ENCODE results near the gene NCS1. TPM values are rescaled to one million over a fixed set of nuclear protein-coding genes. Genes with fewer than 3 reads are reported as not detected.

Gene NCS1
- total RNA-seq, 4 donors from 2014 or later: 100 to 206 (median 122) TPM

- Histone ChIP-seq H3K4me3 (no peak overlapping the region), H3K4me1 (peaks cover 27 to 36% (median 30%) of the 10 kb centered on the region in 4 donors), H3K9me3 (no peaks in the 10 kb centered on the region), H3K27me3 (no peaks in the 10 kb centered on the region), H3K36me3 (no peaks in the 10 kb centered on the region), H3K27ac (replicated peaks in 1 of 4) (peak overlapping the region in 1 of 4 donors; percentile 22)
- no peak for DNase-seq (ENCODE audit: extremely low spot score)
- WGBS: 21% methylated on average over 14 of the region's 14 CpGs
- TF ChIP-seq POLR2AphosphoS5 (IDR thresholded peaks at IDR 0.05) (peak in 1 of 2 donors; percentile 12), EP300 (IDR thresholded peaks at IDR 0.05) (no peak)
- intact Hi-C loops (cut with DNase I): no loop called here
These were observed 28.2 kb upstream of the NCS1 start for GRCh38 chr9:130143958-130144366.

- H3K9me3 ChIP-seq: no peaks in the 10 kb centered on the region
- DNase-seq (ENCODE audit: extremely low spot score): no peak
- peaks cover 20 to 29% (median 23%) of the 10 kb centered on the region in 4 donors for H3K4me1 ChIP-seq
- H3K27me3 ChIP-seq: no peaks in the 10 kb centered on the region
- TF ChIP-seq POLR2AphosphoS5 (IDR thresholded peaks at IDR 0.05) (no peak), CTCF (IDR thresholded peaks at IDR 0.05) (no peak), EP300 (IDR thresholded peaks at IDR 0.05) (no peak), POLR2A (IDR thresholded peaks at IDR 0.05; ENCODE audit: low read depth) (no peak)
- intact Hi-C loops (cut with DNase I): no loop called here
- H3K27ac ChIP-seq (replicated peaks in 1 of 4): no peak overlapping the region
- WGBS: 76% methylated on average over 5 of the region's 5 CpGs
- no peaks in the 10 kb centered on the region for H3K36me3 ChIP-seq
- no peak overlapping the region for H3K4me3 ChIP-seq
These were observed 27.5 kb upstream of the NCS1 start for GRCh38 chr9:130144703-130145102.

GRCh38 chr9:130145658-130146057 lies 26.5 kb upstream of the NCS1 start:
- no peak overlapping the region for H3K27ac ChIP-seq (replicated peaks in 1 of 4)
- no peaks in the 10 kb centered on the region for H3K36me3 ChIP-seq
- no peak for DNase-seq (ENCODE audit: extremely low spot score)
- 65% methylated on average over 1 of the region's 1 CpG for WGBS
- H3K27me3 ChIP-seq: no peaks in the 10 kb centered on the region
- intact Hi-C loops (cut with DNase I): no loop called here
- no peak for TF ChIP-seq CTCF (IDR thresholded peaks at IDR 0.05)
- no peak for TF ChIP-seq POLR2A (IDR thresholded peaks at IDR 0.05; ENCODE audit: low read depth)
- no peak for TF ChIP-seq EP300 (IDR thresholded peaks at IDR 0.05)
- TF ChIP-seq POLR2AphosphoS5 (IDR thresholded peaks at IDR 0.05): no peak
- no peaks in the 10 kb centered on the region for H3K9me3 ChIP-seq
- H3K4me3 ChIP-seq: no peak overlapping the region
- peaks cover 10 to 19% (median 16%) of the 10 kb centered on the region in 4 donors for H3K4me1 ChIP-seq

- Histone ChIP-seq H3K27me3 (no peaks in the 10 kb centered on the region), H3K9me3 (no peaks in the 10 kb centered on the region), H3K4me1 (peaks cover 10 to 17% (median 15%) of the 10 kb centered on the region in 4 donors), H3K36me3 (no peaks in the 10 kb centered on the region), H3K4me3 (no peak overlapping the region), H3K27ac (replicated peaks in 1 of 4) (no peak overlapping the region)
- TF ChIP-seq EP300 (IDR thresholded peaks at IDR 0.05) (no peak), CTCF (IDR thresholded peaks at IDR 0.05) (no peak), POLR2AphosphoS5 (IDR thresholded peaks at IDR 0.05) (no peak), POLR2A (IDR thresholded peaks at IDR 0.05; ENCODE audit: low read depth) (no peak)
- intact Hi-C loops (cut with DNase I): no loop called here
- DNase-seq (ENCODE audit: extremely low spot score): no peak
- WGBS: 88% methylated on average over 5 of the region's 5 CpGs
These were observed 25.0 kb upstream of the NCS1 start for GRCh38 chr9:130147198-130147597.

- no peak overlapping the region for H3K4me3 ChIP-seq
- WGBS: 90% methylated on average over 3 of the region's 3 CpGs
- no peaks in the 10 kb centered on the region for H3K36me3 ChIP-seq
- no peaks in the 10 kb centered on the region for H3K27me3 ChIP-seq
- H3K9me3 ChIP-seq: no peaks in the 10 kb centered on the region
- DNase-seq (ENCODE audit: extremely low spot score): no peak
- TF ChIP-seq CTCF (IDR thresholded peaks at IDR 0.05) (no peak), EP300 (IDR thresholded peaks at IDR 0.05) (no peak), POLR2AphosphoS5 (IDR thresholded peaks at IDR 0.05) (no peak), POLR2A (IDR thresholded peaks at IDR 0.05; ENCODE audit: low read depth) (no peak)
- peaks cover 10 to 17% (median 15%) of the 10 kb centered on the region in 4 donors for H3K4me1 ChIP-seq
- intact Hi-C loops (cut with DNase I): no loop called here
- H3K27ac ChIP-seq (replicated peaks in 1 of 4): no peak overlapping the region
These were observed 24.3 kb upstream of the NCS1 start for GRCh38 chr9:130147910-130148309.

Data from esophagus muscularis mucosa (tissue), 4 donors.